Trophoblast cell (in vitro differentiated cells and primary cell): ENCODE data around the gene NTN4.
"Not testable (repeated sequence)": the region's sequence is repeated elsewhere in the genome, so short reads cannot be mapped to it uniquely, and the experiment has no call there.

Experiments
- DNase-seq, 2 donors: peaks; one replicate each; pipeline ENCODE4 v3.0.0-alpha.2; 2016
- H2AFZ ChIP-seq: 2 replicates; pipeline ENCODE4 v1.6.1; 2013; ENCODE audit warnings: low read length, moderate library complexity, mild to moderate bottlenecking; ENCODE audit not compliant: insufficient read depth, poor library complexity
- H2AK5ac ChIP-seq: 2 replicates; pipeline ENCODE4 v1.6.1; 2013; ENCODE audit warnings: mild to moderate bottlenecking, low read length
- H2BK120ac ChIP-seq: 2 replicates; pipeline ENCODE4 v1.6.1; 2013; ENCODE audit warnings: low read length, mild to moderate bottlenecking, moderate library complexity; ENCODE audit not compliant: insufficient read depth, poor library complexity
- H2BK12ac ChIP-seq: 2 replicates; pipeline ENCODE4 v1.6.1; 2013; ENCODE audit warnings: mild to moderate bottlenecking, low read length, moderate library complexity
- H2BK5ac ChIP-seq: 2 replicates; pipeline ENCODE4 v1.6.1; 2013; ENCODE audit warnings: low read length, low read depth, moderate library complexity, mild to moderate bottlenecking; ENCODE audit not compliant: poor library complexity
- H3K14ac ChIP-seq: 2 replicates; pipeline ENCODE4 v1.6.1; 2013; ENCODE audit warnings: mild to moderate bottlenecking, low read length
- H3K18ac ChIP-seq: 2 replicates; pipeline ENCODE4 v1.6.1; 2013; ENCODE audit warnings: mild to moderate bottlenecking, low read length
- H3K23ac ChIP-seq: 2 replicates; pipeline ENCODE4 v1.6.1; 2013; ENCODE audit warnings: low read length
- H3K27ac ChIP-seq: 2 replicates; pipeline ENCODE4 v1.5.1; 2013; ENCODE audit warnings: low read depth, mild to moderate bottlenecking, inconsistent platforms, low read length, moderate library complexity
- H3K27me3 ChIP-seq: 2 replicates; pipeline ENCODE4 v1.6.1; 2013; ENCODE audit warnings: inconsistent platforms, mild to moderate bottlenecking, low read length, moderate library complexity; ENCODE audit not compliant: insufficient read depth
- H3K36me3 ChIP-seq, 2 experiments: 1 replicate in 1 of 2; 2 replicates in 1 of 2; pipeline ENCODE4 v1.6.1; 2013; ENCODE audit warnings: low read length in 2 of 2, mild to moderate bottlenecking in 2 of 2, moderate library complexity in 1 of 2; ENCODE audit not compliant: insufficient read depth in 2 of 2, control insufficient read depth in 1 of 2
- H3K4ac ChIP-seq: 2 replicates; pipeline ENCODE4 v1.6.1; 2013; ENCODE audit warnings: low read depth, mild to moderate bottlenecking, low read length, moderate library complexity
- H3K4me1 ChIP-seq, 2 experiments: 1 replicate in 1 of 2; 2 replicates in 1 of 2; pipeline ENCODE4 v1.6.1; 2013; ENCODE audit warnings: low read length in 2 of 2, mild to moderate bottlenecking in 2 of 2, moderate library complexity in 1 of 2; ENCODE audit not compliant: insufficient read depth in 2 of 2, control insufficient read depth in 1 of 2
- H3K4me2 ChIP-seq: 2 replicates; pipeline ENCODE4 v1.6.1; 2013; ENCODE audit warnings: inconsistent platforms, mild to moderate bottlenecking, low read length, moderate library complexity
- H3K4me3 ChIP-seq: 2 replicates; pipeline ENCODE4 v1.5.1; 2013; ENCODE audit warnings: mild to moderate bottlenecking, low read depth, low read length, inconsistent platforms
- H3K79me1 ChIP-seq: one replicate; pipeline ENCODE4 v1.6.1; 2013; ENCODE audit warnings: low read length
- H3K79me2 ChIP-seq: 2 replicates; pipeline ENCODE4 v1.6.1; 2013; ENCODE audit warnings: low read length, mild to moderate bottlenecking; ENCODE audit not compliant: control insufficient read depth, insufficient read depth, poor library complexity
- H3K9ac ChIP-seq: 2 replicates; pipeline ENCODE4 v1.6.1; 2013; ENCODE audit warnings: mild to moderate bottlenecking, low read length
- H3K9me3 ChIP-seq: 2 replicates; pipeline ENCODE4 v1.6.1; 2013; ENCODE audit warnings: low read depth, mild to moderate bottlenecking, control low read depth, inconsistent platforms, low read length; ENCODE audit not compliant: insufficient read depth
- H4K12ac ChIP-seq: 2 replicates; pipeline ENCODE4 v1.6.1; 2013; ENCODE audit warnings: low read depth, mild to moderate bottlenecking, low read length, moderate library complexity
- H4K8ac ChIP-seq: 2 replicates; pipeline ENCODE4 v1.6.1; 2013; ENCODE audit warnings: low read depth, mild to moderate bottlenecking, low read length, moderate library complexity
- H4K91ac ChIP-seq: one replicate; pipeline ENCODE4 v1.6.1; 2013; ENCODE audit warnings: low read depth, mild to moderate bottlenecking, low read length, moderate library complexity
- WGBS: extraction: QIAGEN DNeasy Blood & Tissue Kit; methylation state at CpG from one replicate; pipeline ENCODE4 v1.1.7; 2013; ENCODE audit warnings: missing lambda C conversion rate; ENCODE audit not compliant: insufficient read length, insufficient coverage; ENCODE audit errors: extremely low coverage; 5-methylcytosine and 5-hydroxymethylcytosine counted together

NTN4 gene

DNA sequence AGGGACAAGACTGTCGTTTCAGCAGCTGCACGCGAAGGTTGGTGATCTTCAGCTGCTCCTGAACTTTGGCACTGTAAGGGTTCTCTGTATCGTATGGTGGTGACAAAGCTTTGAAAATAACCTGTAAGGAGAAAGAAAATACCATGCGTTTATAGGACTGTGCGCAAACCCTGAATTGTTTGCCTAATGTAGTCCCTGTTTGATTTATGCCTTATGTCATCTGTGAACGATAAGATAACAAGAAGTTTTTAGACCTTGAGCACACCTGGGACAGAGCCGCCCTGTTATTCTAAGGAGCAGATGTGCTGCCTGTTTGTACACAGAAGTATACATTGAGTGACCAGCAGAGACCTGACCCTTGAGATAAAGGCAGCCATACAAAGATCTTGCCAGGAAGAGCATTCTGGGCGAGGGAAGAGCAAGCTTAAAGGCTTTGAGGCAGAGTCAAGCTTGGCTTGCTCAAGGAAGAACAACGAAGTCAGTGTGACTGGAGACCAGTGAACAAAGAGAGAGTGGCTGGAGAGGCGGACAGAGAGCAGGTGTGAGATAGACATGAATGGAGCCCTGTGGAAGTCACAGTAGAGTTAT lies 52.4 kb downstream of the NTN4 start:
- Histone ChIP-seq H3K36me3 (no peaks in the 10 kb centered on the region), H3K14ac (no peak overlapping the region), H3K9me3 (no peaks in the 10 kb centered on the region), H3K4me3 (no peak overlapping the region), H4K12ac (no peak overlapping the region), H3K4me2 (no peak overlapping the region), H3K4ac (no peak overlapping the region), H4K8ac (no peak overlapping the region), H3K79me2 (no peaks in the 10 kb centered on the region), H2BK12ac (no peak overlapping the region), H3K9ac (peak overlapping the region; percentile 5), H2AFZ (no peak overlapping the region), H3K27ac (no peak overlapping the region), H3K27me3 (no peaks in the 10 kb centered on the region), H3K23ac (no peak overlapping the region), H3K4me1 (no peaks in the 10 kb centered on the region), H2BK5ac (no peak overlapping the region), H3K18ac (no peak overlapping the region), H2BK120ac (no peak overlapping the region), H3K79me1 (no peaks in the 10 kb centered on the region), H2AK5ac (no peak overlapping the region), H4K91ac (no peak overlapping the region)
- no CpG with 5 or more reads among the region's 11 CpGs for WGBS
- no peak for DNase-seq

DNA sequence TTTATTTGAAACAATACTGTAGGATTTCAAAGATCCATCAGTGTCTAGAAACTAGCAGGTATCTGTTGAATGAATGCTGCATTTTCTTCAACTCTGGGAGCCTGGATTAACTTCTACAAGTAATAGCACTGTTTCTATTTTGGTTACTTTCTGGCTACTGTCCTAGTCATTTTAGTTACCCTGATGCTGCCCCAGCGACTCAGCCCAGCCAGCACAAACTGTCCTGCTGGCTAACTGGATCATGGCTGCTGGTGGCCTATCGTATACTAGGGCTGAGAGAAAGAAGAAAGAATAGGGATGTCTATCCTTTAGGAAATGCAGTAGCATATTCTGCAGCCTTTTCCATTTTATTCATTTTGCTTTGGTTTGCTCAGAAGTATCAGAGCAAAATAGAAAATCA lies 53.9 kb downstream of the NTN4 start:
- no peak overlapping the region for H3K9ac ChIP-seq
- DNase-seq = no peak

DNA sequence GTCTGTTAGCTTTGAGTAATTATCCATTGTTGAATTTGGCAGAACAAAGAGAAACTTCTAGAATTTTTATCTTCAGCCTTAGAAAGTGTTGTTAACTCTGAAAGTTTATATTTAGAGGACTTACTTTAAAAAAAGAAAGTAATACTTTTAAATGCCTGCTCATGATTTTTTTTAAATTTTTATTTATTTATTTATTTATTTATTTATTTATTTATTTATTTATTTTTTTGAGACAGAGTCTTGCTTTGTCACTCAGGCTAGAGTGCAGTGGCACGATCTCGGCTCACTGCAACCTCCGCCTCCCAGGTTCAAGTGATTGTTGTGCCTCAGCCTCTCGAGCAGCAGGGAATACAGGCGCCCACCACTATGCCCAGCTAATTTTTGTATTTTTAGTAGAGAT lies 54.8 kb downstream of the NTN4 start:
- H3K27ac ChIP-seq, H3K4ac ChIP-seq, H3K4me2 ChIP-seq, H2BK12ac ChIP-seq, H4K8ac ChIP-seq, H2AK5ac ChIP-seq, H3K36me3 ChIP-seq, H2AFZ ChIP-seq, H3K14ac ChIP-seq, H4K91ac ChIP-seq, H3K79me2 ChIP-seq, H3K9ac ChIP-seq, H2BK120ac ChIP-seq, H3K23ac ChIP-seq, H4K12ac ChIP-seq, H3K9me3 ChIP-seq, H3K79me1 ChIP-seq, H3K4me3 ChIP-seq, H3K27me3 ChIP-seq, H2BK5ac ChIP-seq, H3K18ac ChIP-seq, H3K4me1 ChIP-seq, DNase-seq: not testable (repeated sequence)
- WGBS = no CpG with 5 or more reads among the region's 5 CpGs

More for the DNA sequence above, 53.9 kb downstream of the NTN4 start:
- Histone ChIP-seq H3K4me1 (no peaks in the 10 kb centered on the region), H4K91ac (no peak overlapping the region), H2AFZ (no peak overlapping the region), H3K4me3 (no peak overlapping the region), H3K4ac (no peak overlapping the region), H3K27ac (no peak overlapping the region), H3K18ac (no peak overlapping the region), H2BK12ac (no peak overlapping the region), H3K23ac (no peak overlapping the region), H3K4me2 (no peak overlapping the region), H2AK5ac (no peak overlapping the region), H3K79me2 (no peaks in the 10 kb centered on the region), H4K12ac (no peak overlapping the region), H3K9me3 (no peaks in the 10 kb centered on the region), H4K8ac (no peak overlapping the region), H2BK120ac (no peak overlapping the region), H3K79me1 (no peaks in the 10 kb centered on the region), H3K27me3 (no peaks in the 10 kb centered on the region), H3K36me3 (no peaks in the 10 kb centered on the region), H2BK5ac (no peak overlapping the region), H3K14ac (no peak overlapping the region)
- WGBS = no CpG with 5 or more reads among the region's 2 CpGs

DNA sequence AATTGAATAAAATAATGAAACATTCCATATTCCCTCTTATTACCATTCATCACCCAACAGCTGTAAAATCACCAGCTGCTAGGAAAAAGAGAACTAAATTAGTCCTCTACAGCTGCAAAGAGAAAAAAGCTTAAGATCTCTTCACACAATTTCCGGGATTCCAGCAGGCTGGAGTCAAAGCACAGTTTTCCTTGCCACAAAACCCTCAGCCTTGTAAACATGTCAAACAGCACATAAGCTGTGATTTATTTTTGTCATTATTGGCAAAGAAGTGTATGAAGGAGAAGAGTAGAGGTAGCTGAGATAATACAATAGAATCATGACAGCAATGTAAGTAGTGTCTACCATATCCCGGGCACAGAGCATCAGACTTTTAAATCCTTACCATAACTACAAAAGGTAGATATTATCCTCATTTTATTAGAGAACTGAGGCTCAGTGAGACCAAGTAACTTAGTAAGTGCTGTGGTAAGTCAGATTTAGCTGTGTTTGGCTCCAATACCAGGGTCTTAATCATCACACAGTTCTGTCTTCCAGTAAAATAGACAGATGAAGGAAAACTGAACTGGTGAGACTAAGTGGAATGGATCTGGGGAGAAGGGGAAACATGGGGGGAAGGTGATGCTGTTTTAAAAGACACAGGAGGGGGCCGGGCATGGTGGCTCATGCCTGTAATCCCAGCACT lies 57.3 kb downstream of the NTN4 start:
- Histone ChIP-seq H3K4me2 (no peak overlapping the region), H3K23ac (no peak overlapping the region), H3K18ac (no peak overlapping the region), H2AK5ac (no peak overlapping the region), H3K14ac (no peak overlapping the region), H3K27ac (no peak overlapping the region), H2BK5ac (no peak overlapping the region), H4K12ac (no peak overlapping the region), H3K4ac (no peak overlapping the region), H4K8ac (no peak overlapping the region), H3K27me3 (no peaks in the 10 kb centered on the region), H3K79me1 (no peaks in the 10 kb centered on the region), H2AFZ (no peak overlapping the region), H3K79me2 (no peaks in the 10 kb centered on the region), H4K91ac (no peak overlapping the region), H3K9ac (no peak overlapping the region), H3K9me3 (no peaks in the 10 kb centered on the region), H2BK120ac (no peak overlapping the region), H3K4me1 (no peaks in the 10 kb centered on the region), H2BK12ac (no peak overlapping the region), H3K4me3 (no peak overlapping the region), H3K36me3 (no peaks in the 10 kb centered on the region)
- no CpG with 5 or more reads among the region's 3 CpGs for WGBS
- DNase-seq = no peak
